ENCODE results near the gene DUOXA1. TPM values are rescaled to one million over a fixed set of nuclear protein-coding genes. Genes with fewer than 3 reads are reported as not detected.
"Not testable (repeated sequence)": the region's sequence is repeated elsewhere in the genome, so short reads cannot be mapped to it uniquely, and the experiment has no call there.

Gene DUOXA1
- total RNA-seq, 1 donor from 2014 or later = 131 TPM

- peak; percentile 24 for ATAC-seq
Observed at GRCh38 chr15:45112591-45113379, 16.9 kb downstream of the DUOXA1 start.

DNA sequence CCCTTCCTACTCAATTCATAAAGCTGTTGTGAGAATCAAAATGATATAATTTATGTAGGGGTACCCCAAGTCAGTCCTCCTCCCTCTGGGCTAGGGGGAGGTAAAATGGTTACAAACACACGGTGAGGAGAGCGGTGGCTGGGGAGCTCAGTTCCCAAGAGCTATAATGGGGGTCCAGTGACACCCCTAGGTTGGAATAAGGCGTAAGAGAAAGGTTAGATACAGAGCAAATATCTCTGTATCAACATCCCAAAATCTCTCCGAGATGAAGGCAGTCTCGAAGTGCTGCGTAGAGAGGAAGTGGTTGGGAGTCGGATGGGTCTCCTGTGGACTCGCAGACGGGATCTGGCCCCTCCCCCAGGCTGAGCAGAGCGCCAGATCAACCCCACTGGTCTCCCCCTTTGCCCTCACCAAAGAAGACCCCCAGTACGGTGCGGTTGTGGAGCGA lies 17.5 kb downstream of the DUOXA1 start:
- no peak for ATAC-seq

DNA sequence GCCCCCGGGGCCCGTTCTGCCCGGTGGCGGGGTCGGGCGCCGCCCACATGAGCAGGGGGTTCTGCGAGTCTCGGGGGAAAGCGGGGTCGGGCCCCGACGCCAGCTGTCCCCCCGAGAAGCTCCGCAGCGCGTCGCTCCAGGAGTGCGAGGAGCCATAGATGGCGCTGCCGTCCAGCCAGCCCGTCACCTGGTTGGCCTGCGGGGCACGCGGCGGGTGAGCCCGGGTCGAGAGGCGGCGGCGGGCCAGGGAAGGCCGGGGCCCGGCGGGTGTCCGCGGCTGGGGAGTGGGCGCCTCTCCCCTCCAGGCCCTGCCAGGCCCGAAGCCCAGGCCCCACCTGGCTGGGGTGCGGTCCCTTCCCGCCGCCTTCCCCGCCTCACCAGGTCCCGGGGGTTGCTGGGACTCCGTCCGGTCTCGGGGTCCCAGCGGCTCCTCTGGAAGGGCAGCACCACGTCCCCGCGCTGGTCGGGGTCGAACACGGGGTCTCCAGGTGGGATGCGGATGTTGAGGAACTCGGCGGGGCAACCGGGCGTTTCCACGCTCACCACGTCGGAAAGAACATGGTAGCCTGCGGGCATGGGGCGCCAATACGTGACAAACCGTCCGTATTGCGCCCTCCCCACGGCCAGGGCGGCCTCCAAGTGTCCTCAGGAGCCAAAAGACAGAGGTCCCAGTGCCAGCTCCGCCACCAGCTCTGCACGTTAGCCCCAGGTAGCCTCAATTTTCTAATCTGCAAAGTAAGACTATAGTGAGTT lies 18.1 kb downstream of the DUOXA1 start:
- peak; percentile 1 for ATAC-seq

DNA sequence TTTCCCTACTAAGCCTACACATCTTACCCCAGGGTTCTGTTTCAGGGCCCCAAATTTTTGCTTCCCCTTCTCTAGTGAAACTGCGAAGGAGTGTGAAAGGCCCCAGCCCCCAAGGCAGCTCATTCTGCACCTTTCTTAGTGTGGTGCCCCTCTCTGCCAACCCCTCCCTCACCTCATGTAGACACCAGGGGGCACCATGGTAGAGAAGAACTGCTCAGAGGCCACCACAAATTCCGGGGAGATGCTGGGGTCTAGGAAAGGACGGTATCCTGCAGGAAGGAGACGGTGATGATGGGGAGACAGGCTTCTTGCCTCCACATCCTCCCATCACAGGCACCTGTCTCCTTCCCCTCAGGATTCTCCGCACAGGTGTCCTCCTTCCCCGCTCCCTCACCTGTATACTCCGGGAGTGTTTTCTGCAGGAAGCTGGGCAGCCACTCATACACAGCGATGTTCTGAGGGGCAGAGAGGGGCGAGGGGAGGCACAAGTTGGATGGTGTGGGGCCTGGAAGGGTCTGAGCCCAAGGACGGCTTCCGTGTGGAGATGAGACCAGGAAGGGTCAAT lies 19.3 kb downstream of the DUOXA1 start:
- ATAC-seq = no peak

- ATAC-seq = no peak
Observed at GRCh38 chr15:45107941-45108630, 21.6 kb downstream of the DUOXA1 start.

GRCh38 chr15:45106002-45106790 lies 23.5 kb downstream of the DUOXA1 start:
- no peak for ATAC-seq

DNA sequence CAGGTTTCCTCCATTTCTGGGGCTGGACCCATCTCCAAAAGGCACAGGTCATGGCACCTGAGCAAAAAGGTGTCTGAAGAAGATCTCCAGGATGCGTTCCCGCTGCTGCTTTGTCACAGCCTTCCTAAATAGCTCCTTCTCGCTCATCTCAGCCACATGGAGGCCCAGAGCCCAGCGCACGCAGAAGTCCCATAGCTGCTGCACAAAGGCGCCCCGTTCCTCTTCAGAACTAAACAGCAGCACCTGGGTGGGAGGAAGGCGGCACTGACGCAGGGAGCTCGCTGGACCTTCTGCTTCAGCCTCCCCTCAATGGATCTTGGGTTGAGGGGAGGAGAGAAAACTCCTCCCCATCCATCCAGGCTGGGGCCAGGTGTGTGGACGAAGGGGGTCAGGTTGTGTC lies 24.1 kb downstream of the DUOXA1 start:
- no peak for ATAC-seq

GRCh38 chr15:45104170-45104569 lies 25.5 kb downstream of the DUOXA1 start:
- not testable (repeated sequence) for ATAC-seq

DNA sequence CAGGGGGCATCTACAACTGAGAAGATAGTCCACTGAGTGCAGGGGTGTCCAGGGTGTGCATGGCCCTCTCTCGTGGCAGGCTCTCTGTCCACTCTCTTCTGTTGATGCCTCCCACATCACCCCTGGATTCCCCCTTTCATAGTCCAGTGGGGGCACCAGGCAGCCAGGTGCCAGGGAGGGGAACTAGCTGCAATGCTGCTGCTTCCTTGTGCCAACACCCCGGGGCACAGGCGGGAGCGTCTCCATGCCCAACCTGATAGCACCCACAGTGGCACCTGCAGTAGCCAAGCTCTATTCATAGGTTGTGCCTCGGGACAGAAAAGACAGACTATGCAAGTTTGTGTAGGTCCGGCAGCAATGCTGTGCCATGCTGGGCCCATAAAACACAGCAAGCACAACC lies 27.5 kb downstream of the DUOXA1 start:
- ATAC-seq = no peak

- peak; percentile 30 for ATAC-seq
Observed at GRCh38 chr15:45101749-45102148, 27.9 kb downstream of the DUOXA1 start.

- ATAC-seq = no peak
Observed at GRCh38 chr15:45100884-45101625, 28.6 kb downstream of the DUOXA1 start.

- ATAC-seq = no peak
Observed at GRCh38 chr15:45099549-45100165, 30.0 kb downstream of the DUOXA1 start.

- no peak for ATAC-seq
Observed at GRCh38 chr15:45097466-45097865, 32.2 kb downstream of the DUOXA1 start.

- ATAC-seq = no peak
Observed at GRCh38 chr15:45095661-45096060, 34.0 kb downstream of the DUOXA1 start.

- ATAC-seq = no peak
Observed at GRCh38 chr15:45094358-45094730, 35.3 kb downstream of the DUOXA1 start.

GRCh38 chr15:45093622-45094357 lies 35.9 kb downstream of the DUOXA1 start:
- no peak for ATAC-seq

GRCh38 chr15:45093013-45093412 lies 36.7 kb downstream of the DUOXA1 start:
- ATAC-seq = no peak

DNA sequence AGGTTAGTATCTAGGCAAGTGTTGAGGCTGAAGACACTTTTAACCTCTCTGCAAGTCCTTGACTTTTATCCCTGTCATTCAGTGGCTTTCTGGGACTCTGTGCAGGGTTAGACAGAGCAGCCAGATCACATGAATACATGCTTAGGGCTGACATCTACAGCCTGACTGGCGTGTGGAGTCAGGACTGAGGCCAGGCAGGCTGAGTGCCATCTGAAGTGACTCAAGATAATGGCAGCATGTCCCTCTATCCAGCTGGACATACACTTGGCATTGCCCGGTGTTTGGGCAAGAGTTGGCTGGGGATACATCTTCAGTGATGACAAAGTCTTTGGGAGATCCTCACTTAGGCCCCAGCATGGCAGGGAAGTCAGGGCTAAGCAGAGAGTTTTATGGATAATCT lies 38.1 kb downstream of the DUOXA1 start:
- peak; percentile 49 for ATAC-seq

- peak; percentile 45 for ATAC-seq
Observed at GRCh38 chr15:45091161-45091560, 38.5 kb downstream of the DUOXA1 start.

DNA sequence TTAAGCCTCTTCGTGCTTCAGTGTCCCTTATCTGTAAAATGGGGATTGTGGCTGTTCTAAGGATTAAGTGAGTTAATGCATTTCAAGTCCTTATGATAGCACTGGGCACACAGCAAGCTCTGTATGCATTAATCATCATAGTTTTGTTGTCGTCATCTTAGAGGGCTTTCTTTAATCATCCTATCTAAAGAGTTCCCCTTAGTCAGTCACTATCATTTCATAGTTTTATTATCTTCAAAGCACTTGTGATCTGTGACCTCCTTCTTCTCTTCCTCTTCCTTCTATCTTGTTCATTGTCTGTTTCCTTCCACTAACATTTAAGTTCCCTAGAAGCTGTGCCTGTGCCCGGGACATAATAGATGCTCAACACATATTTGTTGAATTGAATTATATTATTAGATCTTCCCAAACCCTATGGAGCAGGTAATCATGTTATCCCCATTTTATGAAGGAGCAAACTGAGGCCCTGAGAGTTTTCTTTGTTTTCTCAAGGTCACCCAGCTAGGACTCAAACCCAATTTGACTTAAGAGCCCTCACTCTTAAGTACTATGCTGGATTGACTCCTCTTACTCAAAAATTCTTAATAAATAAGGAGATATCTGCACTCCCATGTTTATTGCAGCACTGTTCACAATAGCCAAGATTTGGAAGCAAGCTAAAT lies 39.8 kb downstream of the DUOXA1 start:
- ATAC-seq = no peak
